NB4 (cell line): ENCODE data around the gene SND1.

Experiments used
- CTCF ChIP-seq: IDR thresholded peaks from one replicate; pipeline ENCODE4 v1.5.1; 2012; ENCODE audit warnings: low read depth, low read length
- MAX ChIP-seq: IDR thresholded peaks from 2 replicates; pipeline ENCODE4 v1.6.1; 2011; ENCODE audit warnings: low read depth, low read length

GRCh38 chr7:127961786-127962453 lies 309.9 kb downstream of the SND1 start:
- TF ChIP-seq CTCF (no peak), MAX (no peak)
